Measurements from ENCODE around the gene GPBAR1.

GRCh38 chr2:218267259-218267658 is 6.4 kb downstream of the GPBAR1 start:
- TF ChIP-seq CTCF (IDR thresholded peaks at IDR 0.05) (no peak), POLR2A (IDR thresholded peaks at IDR 0.05) (no peak)
